ENCODE results near the gene PPP1R16B.
A peak's percentile ranks its signal among the peaks of the same experiment; 100 is the strongest.

The PPP1R16B gene

DNA sequence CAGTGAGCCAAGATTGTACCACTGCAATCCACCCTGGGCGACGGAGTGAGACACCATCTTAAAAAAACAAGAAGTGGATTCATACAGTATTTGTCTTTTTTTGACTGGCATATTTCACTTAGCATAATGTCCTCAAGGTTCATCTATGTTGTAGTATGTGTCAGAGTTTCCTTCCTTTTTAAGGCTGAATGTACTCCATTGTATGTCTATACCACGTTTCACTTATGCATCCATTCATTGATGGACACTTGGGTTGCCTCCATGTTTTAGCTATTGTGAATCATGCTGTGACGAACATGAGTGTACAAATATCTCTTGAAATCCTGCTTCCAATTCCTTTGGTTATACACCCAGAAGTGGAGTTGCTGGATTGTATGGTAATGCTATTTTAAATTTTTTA lies 91.8 kb downstream of the PPP1R16B start:
- no peak for DNase-seq

DNA sequence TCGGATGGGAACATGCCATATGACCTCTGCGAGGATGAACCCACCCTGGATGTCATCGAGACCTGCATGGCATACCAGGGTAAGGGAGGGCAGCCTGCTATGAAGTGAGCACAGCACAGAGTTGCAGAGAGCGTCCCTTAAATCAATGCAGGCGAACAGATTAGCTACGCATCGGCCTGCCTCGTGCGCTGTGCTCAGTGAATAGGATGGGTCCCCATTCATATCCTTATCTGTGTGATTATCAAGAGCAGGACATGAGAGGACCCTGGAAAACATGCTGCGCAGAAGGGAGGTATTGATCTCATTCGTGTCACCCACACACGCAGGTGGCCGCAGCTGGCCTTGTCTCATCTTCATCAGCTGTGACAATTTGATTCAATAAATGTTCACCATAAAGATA lies 95.1 kb downstream of the PPP1R16B start:
- DNase-seq: no peak

DNA sequence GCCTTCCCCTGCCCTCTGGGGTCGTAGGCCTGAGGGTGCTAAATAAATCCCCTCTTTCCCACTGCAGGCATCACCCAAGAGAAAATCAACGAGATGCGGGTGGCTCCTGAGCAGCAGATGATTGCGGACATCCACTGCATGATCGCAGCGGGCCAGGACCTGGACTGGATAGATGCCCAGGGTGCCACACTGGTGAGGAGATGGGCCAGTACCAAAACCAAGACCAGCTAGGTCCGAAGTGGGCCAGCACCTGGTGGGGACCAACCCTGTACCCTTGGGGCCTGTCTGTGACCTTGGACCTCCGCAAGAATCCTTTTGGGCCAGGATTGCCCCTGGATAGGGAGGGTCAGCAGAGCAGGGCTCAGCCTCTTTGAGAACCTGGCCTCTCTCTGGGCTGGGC lies 97.1 kb downstream of the PPP1R16B start:
- DNase-seq: no peak

DNA sequence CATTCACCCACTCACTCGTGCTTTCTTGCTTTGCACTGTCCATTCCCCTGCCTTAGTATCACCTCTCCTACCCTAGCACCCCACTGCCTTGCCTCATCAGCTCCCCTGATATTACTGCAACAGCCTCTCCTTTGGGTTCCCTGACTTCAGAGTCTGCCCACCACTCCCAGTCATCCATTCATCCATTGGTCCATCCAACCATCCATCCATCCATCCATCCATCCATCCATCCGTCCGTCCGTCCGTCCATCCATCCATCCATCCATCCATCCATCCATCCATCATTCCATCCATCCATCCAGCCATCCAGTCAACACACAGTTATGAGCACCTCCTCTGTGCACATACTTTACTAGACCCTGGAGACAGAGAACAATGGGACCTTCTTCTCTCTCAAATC lies 97.8 kb downstream of the PPP1R16B start:
- no peak for DNase-seq

DNA sequence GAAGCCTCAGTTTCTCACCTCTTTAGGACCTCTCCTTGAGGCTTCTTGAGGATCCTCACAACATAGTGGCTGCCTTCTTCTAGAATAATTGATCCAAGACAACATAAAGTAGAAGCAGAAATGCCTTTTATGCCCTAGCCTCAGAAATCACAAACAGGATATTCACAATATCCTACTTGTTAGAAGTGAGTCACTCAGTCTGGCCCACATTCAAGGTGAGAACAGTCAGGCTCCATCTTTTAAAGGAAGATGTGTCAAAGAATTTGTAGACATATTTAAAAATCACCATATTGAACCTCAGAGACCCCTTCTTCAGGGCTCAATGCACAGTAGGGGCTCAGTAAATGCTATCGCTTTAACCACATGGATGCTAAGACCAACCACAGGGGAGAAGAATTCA lies 99.9 kb downstream of the PPP1R16B start:
- DNase-seq: no peak

DNA sequence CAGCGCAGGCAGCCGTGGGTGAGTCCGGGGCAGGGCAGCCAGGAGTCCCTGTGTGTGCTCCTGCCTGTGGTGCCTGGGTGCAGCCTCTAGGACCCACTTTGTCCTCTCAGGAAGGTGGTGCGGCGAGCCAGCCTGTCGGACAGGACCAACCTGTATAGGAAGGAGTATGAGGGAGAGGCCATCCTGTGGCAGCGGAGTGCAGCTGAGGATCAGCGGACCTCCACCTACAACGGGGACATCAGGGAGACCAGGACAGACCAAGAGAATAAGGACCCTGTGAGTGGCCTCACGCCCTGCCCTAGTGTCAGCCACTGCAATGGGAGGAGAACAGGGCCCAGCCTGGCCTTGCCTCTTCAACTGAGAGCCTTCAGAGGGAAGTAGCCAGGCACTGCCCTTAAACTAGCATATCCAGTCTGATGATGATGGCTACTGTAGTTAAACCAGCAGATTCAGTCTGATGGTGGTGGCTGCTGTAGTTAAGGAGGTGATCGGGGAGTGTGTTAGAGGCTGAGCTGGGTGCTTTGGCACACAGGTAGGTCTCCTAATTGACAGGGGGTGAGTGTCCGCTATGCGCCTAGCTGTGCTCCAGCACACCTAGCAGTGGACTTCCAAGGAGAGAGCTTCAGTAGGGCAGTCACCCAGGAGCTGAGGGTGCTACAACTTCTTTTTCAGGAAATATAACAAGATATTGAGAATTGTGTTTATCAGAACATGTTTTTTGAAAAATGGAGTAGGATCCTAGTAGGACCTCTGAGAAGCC lies 102.6 kb downstream of the PPP1R16B start:
- DNase-seq: no peak

DNA sequence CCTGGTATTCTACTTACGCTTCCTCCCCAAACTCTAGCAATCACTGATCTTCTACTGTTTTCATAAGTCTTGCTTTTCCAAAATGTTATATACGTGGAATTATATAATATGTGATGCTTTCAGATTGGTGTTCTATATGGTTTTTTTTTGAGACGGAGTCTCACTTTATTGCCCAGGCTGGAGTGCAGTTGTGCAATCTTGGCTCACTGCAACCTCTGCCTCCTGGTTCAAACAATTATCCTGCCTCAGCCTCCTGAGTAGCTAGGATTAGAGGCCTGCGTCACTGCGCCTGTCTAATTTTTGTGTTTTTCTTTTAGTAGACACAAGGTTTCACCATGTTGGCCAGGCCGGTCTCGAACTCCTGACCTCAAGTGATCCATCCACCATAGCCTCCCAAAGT lies 109.9 kb downstream of the PPP1R16B start:
- DNase-seq: no peak

DNA sequence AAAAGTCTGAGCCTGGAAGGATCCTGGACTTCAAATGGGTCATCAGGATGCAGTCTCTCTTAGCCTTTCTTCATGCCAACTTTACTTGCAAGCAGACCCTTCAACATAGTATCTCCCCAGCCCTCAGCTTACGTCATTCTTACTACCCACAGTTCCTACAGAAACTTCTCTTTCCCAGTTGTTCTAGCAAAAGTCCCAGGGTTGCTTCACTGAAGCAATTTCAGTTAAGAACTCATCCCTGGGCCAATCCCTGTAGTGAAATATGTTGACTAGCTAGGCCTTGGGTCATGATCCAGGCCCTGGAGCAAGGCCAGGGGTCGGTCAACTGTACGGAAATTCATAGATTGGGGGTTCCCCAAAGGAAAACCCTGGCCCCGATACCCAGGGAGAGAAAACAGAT lies 112.2 kb downstream of the PPP1R16B start:
- DNase-seq: no peak

DNA sequence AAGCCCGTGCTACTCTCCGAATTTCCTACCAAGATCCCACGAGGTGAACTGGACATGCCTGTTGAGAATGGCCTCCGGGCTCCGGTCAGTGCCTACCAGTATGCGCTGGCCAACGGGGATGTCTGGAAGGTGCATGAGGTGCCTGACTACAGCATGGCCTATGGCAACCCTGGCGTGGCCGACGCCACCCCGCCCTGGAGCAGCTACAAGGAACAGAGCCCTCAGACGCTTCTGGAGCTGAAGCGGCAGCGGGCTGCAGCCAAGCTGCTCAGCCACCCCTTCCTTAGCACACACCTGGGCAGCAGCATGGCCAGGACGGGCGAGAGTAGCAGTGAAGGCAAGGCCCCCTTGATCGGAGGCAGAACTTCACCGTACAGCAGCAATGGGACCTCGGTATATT lies 112.7 kb downstream of the PPP1R16B start:
- no peak for DNase-seq

DNA sequence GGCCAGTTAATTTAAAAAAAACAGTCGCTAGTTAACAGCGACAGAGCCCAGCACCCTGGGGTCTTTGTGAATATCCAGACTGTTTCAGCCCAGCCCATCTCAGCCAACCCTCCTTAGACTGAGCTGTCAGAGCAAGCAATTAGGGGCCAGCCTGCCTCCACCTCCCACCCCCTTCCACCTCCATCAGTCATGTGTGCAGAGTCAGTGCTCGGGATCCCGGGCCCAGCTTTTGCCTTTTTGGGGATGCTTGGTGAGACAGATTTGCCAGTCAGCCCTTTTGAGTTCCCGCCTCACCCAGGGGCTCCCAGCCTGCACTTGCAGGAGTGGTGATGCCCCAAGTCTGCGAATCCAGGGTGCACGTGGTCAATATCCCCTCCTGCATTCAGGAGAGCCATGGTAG lies 114.2 kb downstream of the PPP1R16B start:
- DNase-seq: no peak

DNA sequence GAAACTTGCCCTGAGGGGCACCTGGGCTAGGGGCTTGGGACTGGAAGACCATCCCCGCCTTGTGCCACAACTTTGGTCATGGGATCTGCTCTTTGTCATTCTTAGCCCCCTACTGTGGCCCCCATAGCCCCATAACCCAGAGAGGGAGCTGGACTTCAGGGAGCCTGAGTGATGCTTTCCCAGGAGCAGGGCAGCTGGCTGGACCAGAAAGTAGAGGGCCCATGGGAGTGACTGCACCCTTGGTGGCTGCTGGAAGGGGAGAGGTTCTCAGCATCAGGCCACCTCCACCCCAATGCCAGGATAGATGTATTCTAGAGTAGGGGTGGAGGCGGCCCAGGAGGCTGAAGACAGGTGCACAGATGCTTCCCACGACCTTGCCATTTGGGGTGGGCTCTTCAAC lies 114.9 kb downstream of the PPP1R16B start:
- DNase-seq: no peak

DNA sequence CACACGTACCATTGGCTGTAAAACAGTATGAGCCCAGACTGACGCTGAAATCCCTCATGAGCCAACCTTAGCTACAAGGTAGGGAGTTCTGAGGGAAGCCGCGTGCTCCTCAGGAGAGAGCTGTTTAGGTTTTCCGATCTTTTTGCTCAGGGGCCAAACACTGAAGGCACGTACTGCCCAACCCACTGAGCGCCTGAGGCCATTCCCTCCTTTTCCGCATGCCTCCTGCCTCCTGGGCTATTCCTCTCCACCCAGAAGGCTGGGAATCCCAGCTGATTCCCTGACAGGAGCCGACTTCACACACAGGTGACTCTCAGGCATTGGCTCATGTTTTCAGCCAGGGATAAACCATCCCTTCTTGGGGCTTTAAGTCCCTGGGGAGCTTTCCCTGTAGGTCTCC lies 115.4 kb downstream of the PPP1R16B start:
- no peak for DNase-seq

DNA sequence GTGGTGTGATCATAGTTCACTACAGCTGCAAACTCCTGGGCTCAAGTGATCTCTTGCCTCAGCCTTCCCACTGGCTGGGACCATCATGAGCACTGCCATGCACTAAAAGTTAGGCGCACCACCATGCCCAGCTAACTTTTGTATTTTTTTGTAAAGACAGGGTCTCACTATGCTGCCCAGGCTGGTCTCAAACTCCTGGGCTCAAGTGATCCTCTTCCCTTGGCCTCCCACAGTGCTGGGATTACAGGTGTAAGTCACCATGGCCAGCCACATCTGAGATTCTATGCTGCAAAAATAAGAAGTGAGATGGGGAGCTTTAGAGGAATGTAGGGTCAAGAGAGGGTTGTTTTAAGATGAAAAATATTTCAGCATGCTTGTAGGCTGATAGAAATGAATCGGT lies 119.2 kb downstream of the PPP1R16B start:
- DNase-seq: no peak

DNA sequence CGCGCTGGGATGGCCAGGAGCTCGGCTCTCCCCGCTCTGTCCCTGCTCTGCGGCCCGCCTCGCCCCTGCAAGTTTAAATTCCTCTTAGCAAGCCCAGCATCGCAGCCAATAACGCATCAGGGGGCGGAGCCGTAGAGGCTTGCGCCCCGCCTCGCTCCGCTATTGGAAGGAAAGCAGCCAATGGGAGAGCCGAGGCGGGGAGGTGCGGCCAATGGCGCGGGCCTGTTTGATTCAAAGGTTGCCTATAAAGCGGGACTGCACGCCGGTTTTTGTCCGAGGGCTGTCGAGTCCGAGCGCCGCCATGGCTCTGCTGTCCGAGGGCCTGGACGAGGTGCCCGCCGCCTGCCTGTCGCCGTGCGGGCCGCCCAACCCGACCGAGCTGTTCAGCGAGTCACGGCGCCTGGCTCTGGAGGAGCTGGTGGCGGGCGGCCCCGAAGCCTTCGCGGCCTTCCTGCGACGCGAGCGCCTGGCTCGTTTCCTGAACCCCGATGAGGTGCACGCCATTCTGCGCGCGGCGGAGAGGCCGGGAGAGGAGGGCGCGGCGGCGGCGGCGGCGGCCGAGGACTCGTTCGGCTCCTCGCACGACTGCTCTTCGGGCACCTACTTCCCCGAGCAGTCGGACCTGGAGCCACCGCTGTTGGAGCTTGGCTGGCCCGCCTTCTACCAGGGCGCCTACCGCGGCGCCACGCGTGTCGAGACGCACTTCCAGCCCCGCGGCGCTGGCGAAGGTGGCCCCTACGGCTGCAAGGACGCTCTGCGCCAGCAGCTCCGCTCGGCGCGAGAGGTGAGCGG lies 120.8 kb downstream of the PPP1R16B start, which contains the start of gene FAM83D:
FAM83D (plus strand) TSS at position 276 of the 792 bp plus-strand sequence; CDS start at position 302, 26 bp downstream.
- DNase-seq: peak; percentile 11 to 93 (median 86)

DNA sequence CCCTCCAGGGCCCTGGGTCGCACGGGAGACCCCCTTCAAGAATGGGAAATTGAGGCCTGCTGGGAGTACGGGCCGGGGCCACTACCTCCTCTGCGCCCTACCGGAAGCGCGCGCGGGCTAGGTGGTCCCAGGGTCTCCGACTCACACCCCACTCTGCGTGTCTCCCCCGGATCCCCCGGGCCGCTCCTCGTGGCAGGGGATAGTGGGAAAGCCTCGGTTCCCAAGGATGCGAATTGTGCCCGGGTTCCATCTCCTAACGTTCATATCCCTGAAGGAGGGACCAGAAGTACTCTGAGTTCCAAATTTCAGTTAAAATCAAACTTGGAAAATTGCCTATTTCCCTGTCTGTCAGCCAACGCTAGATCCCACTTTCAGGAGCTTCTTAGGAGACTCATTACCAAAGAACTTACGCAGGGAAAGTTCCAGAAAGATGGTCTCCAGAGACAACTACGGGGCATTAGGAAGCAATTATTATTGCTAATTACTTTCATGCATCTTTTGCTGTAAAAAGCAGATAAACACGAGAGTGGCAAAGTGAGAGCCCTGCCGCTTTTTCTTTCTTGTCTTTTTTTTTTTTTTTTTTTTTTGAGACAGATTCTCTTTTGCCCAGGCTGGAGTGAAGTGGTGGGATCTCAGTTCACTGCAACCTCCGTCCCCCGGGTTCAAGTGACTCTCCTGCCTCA lies 121.6 kb downstream of the PPP1R16B start:
- DNase-seq: no peak

DNA sequence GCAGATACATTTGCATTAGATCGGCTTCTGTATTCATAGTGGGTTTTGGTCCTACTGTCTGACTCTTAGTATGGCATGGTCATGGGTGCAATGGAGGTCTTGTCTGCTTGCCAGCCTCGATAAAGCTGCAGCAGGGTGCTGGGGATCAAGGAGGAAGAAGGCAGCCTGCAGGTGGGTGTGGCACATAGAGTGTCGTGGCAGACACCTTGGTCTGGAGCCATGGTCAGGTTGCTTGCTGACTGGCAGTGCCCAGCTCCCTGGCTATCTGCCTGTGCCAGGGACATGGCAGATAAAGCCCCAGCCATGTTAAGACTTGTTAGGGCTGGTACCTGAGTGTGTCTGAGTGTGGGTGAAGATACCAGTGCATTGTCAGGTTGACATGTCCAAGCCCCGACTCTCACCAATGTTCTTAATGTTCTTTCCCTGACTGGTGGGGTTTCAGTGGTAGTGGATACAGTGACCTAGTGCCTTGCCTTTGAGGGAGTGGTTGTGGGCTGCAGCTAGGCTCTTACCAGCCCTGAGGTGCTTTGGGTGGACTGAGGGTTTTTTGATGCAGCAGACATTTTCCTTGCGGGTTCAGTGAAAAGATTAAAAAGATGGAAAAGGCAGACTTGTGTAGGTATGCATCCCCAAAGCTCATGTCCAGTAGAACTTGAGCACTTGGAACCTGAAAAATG lies 122.5 kb downstream of the PPP1R16B start:
- no peak for DNase-seq

DNA sequence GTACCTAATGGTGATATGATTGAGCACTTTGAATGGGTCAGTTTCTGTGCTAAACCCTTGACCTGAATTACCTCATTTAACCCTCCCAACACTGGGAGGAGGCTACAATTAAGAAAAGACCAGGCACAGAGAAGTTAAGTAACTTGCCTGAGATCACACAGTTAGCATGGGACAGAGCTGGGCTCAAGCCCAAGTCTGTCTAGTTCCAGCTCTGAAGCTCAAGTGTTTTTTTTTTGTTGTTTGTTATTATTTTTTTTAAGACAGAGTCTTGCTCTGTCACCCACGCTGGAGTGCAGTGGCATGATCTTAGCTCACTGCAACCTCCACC lies 124.7 kb downstream of the PPP1R16B start:
- DNase-seq: no peak

DNA sequence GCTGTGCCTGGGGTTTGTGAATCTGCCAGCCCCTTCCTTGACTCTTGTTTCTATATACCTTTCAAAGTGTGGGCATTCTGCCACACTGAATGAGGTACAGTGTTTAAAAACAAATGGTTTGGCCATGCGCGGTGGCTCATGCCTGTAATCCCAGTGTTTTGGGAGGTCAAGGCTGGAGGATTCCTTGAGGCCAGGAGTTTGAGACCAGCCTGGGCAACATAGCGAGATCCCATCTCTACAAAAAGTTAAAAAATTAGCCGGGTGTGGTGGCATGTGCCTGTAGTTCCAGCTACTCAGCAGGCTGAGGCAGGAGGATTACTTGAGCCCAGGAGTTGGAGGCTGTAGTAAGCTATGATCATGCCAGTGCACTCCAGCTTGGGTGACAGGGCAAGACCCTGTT lies 126.5 kb downstream of the PPP1R16B start:
- DNase-seq: no peak

DNA sequence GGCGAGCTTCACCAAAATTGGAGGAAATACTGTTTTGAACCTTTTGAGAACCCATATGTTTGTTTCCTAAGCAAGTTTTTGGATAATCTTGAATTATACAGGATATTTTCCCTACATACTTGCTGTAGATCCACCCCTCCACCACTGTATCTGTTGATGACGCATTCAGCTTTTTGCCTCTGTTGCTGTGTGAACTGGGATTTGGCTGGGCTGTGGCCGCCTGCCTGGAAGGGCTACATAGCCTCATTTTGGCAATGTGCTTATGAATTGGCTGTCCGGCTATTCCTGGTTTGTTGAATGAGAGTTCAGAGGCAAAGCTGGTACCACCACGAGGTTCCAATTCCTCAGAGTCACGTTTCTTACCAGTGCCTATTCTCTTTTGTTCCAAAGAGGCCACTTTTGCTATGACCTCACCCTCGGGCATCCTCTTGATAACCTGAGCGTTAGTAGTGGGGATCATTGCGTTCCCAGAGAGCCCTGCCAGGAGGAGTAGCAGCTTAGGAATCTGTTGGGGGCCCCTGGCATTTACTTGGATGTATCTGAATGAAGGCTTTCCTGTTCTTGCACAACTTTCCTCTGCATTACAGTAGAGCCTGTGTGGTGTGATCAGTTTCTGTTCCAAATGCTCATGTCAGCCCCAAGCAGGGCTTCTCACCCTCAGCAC lies 127.1 kb downstream of the PPP1R16B start:
- no peak for DNase-seq

DNA sequence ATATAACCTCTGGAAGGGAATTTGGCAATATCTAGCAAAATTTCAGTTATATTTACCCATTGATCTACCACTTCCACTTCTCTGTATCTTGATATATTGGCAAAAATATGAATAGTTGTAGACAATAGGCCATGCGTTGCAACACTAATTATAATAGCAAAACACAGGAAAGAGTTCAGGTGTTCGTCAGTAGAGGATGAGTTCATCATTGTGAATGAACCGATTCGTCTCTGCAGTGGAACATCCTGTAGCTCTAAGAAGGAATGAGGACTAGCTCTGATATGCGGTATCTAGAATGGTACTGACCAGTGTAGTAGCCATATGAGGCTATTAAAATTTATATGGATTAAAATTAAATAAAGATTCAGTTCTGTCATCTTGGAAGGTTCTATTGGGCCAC lies 129.0 kb downstream of the PPP1R16B start:
- no peak for DNase-seq

DNA sequence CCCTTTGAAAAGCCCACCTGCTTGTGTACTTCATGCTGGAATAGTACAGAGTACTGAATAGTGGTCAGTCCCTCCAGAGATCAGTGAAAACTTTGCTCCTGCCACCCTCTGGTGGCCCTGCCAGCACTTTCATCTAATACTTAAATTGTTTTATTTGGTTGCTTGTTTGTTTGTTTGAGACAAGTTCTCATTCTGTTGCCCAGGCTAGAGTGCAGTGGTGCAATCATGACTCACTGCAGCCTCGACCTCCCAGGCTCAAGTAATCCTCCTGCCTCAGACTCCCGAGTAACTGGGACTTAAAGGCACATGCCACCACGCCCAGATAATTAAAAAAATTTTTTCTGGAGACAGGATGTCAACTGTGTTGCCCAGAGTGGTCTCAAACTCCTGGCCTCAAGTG lies 129.8 kb downstream of the PPP1R16B start:
- no peak for DNase-seq

DNA sequence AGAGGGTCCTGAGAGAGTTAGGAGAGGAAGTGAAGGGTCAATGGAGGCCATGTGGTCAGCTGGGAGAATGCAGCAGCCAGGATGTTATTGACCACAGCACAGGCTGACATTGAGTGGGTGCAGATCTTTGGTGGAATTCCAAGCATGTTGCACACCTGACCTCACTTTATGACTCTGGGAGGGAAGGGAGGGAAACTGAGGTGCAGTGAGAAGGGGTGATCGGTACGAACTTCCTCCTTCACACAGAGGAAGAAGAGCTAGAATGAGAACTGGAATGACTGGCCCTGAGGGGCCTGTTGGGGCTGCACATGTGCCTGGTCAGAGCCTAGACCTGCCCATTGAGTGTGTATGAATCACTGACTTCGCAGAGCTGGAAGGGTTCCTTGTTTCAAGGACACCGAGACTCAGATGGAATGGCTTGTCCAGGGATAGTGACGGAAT lies 130.5 kb downstream of the PPP1R16B start:
- DNase-seq: no peak

All from C1 segment of cervical spinal cord (tissue), 14 donors.